OCI-LY7 (cell line): ENCODE measurements around the gene PYGL.

Experiments used
- EZH2phosphoT487 ChIP-seq: fragments of 200-600 bp; sonication (generic); IDR thresholded peaks from 2 replicates; pipeline ENCODE4 v1.6.1; 2018; ENCODE audit warnings: low read depth, borderline replicate concordance, mild to moderate bottlenecking, mixed run types, antibody characterized with exemption, low read length, moderate library complexity, mixed read lengths
- TF ChIP-seq, protein P1 (sequence below): fragments of 200-600 bp; sonication (generic); conservative IDR thresholded peaks from 2 replicates; pipeline ENCODE4 v1.5.1; 2014; ENCODE audit warnings: mild to moderate bottlenecking, antibody characterized with exemption, low read length, moderate library complexity, mixed read lengths

DNA sequence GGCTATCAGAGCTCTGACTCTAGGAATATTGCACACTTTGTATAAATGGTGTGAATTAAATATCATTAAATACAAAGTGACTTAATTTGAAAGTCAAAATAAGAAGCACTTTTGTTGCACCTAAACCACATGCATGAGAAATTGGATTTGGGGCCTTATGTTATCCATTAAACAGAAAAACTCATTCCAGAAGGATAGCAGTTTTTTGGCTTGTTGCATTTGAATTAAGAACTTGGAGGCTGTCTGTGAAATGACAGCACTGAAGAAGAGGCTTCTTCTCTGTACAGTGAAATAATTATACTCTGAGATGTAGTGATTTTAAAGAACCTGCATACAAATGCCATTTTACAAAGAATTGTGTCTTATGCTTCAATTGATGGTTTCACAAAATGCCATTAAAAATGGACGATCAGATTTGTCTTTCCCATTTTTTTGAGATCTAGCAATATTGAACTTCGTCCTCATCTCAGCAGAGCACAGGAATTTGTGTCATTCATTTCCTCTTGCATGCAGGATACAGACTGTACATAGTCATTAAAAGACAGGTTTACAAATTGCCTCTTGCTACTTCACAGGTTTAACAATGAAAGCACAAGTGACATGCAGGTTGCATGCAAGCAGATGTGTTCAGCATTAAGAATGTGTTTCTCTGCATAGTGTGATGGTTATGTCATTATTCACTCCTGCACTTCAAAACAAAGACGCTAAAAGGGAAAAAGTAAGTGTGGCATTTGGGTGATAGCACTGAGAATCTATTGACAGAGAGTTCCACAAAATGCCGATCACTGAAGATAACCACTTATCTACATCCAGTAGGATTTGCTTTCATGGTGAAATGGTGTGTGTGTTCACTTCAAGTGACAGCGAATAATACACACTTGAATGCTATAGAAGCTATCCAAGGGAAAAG is 35.9 kb upstream of the PYGL start:
- TF ChIP-seq, protein P1, sequence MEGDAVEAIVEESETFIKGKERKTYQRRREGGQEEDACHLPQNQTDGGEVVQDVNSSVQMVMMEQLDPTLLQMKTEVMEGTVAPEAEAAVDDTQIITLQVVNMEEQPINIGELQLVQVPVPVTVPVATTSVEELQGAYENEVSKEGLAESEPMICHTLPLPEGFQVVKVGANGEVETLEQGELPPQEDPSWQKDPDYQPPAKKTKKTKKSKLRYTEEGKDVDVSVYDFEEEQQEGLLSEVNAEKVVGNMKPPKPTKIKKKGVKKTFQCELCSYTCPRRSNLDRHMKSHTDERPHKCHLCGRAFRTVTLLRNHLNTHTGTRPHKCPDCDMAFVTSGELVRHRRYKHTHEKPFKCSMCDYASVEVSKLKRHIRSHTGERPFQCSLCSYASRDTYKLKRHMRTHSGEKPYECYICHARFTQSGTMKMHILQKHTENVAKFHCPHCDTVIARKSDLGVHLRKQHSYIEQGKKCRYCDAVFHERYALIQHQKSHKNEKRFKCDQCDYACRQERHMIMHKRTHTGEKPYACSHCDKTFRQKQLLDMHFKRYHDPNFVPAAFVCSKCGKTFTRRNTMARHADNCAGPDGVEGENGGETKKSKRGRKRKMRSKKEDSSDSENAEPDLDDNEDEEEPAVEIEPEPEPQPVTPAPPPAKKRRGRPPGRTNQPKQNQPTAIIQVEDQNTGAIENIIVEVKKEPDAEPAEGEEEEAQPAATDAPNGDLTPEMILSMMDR = no peak
- no peak for TF ChIP-seq EZH2phosphoT487
